H9 (cell line): ENCODE data around the gene ADAMTSL5. TPM values are rescaled to one million over a fixed set of nuclear protein-coding genes. Genes with fewer than 3 reads are reported as not detected.

Source experiments
- DNase-seq: peaks from one replicate; pipeline ENCODE4 v3.0.0-alpha.2; 2017
- H2AFZ ChIP-seq: one replicate; pipeline ENCODE4 v1.6.1; 2013; ENCODE audit warnings: mild to moderate bottlenecking, low read length, control low read depth, moderate library complexity
- H2AK5ac ChIP-seq: 2 replicates; pipeline ENCODE4 v1.6.1; 2013; ENCODE audit warnings: low read length, control low read depth, mixed read lengths; ENCODE audit not compliant: insufficient read length
- H2BK120ac ChIP-seq: one replicate; pipeline ENCODE4 v1.6.1; 2013; ENCODE audit warnings: low read depth, mild to moderate bottlenecking, low read length, control low read depth, inconsistent platforms; ENCODE audit not compliant: poor library complexity, severe bottlenecking
- H2BK12ac ChIP-seq: 2 replicates; pipeline ENCODE4 v1.6.1; 2013; ENCODE audit warnings: low read length, control low read depth, mixed read lengths, low read depth; ENCODE audit not compliant: insufficient read length
- H2BK15ac ChIP-seq: 2 replicates; pipeline ENCODE4 v1.6.1; 2013; ENCODE audit warnings: low read depth, low read length, control low read depth
- H2BK20ac ChIP-seq: one replicate; pipeline ENCODE4 v1.6.1; 2013; ENCODE audit warnings: low read depth, mild to moderate bottlenecking, low read length, control low read depth, inconsistent platforms; ENCODE audit not compliant: poor library complexity, severe bottlenecking
- H2BK5ac ChIP-seq: 2 replicates; pipeline ENCODE4 v1.6.1; 2013; ENCODE audit warnings: low read length, control low read depth, mixed read lengths; ENCODE audit not compliant: insufficient read length
- H3K14ac ChIP-seq: 2 replicates; pipeline ENCODE4 v1.6.1; 2013; ENCODE audit warnings: low read length, control low read depth; ENCODE audit not compliant: insufficient read depth
- H3K18ac ChIP-seq: 2 replicates; pipeline ENCODE4 v1.6.1; 2013; ENCODE audit warnings: low read depth, mild to moderate bottlenecking, mixed read lengths, low read length, control low read depth; ENCODE audit not compliant: insufficient read length
- H3K23ac ChIP-seq: 2 replicates; pipeline ENCODE4 v1.6.1; 2013; ENCODE audit warnings: low read length, control low read depth, mixed read lengths, low read depth; ENCODE audit not compliant: insufficient read length
- H3K23me2 ChIP-seq: 2 replicates; pipeline ENCODE4 v1.6.1; 2013; ENCODE audit warnings: low read depth, mild to moderate bottlenecking, mixed read lengths, low read length, control low read depth; ENCODE audit not compliant: insufficient read length, poor library complexity, severe bottlenecking
- H3K27ac ChIP-seq: 2 replicates; pipeline ENCODE4 v1.5.1; 2013; ENCODE audit warnings: low read length, control low read depth, mixed read lengths, low read depth; ENCODE audit not compliant: insufficient read length
- H3K27me3 ChIP-seq: 2 replicates; pipeline ENCODE4 v1.6.1; 2013; ENCODE audit warnings: low read length, control low read depth, inconsistent platforms; ENCODE audit not compliant: insufficient read depth
- H3K4ac ChIP-seq: 2 replicates; pipeline ENCODE4 v1.6.1; 2013; ENCODE audit warnings: low read depth, mild to moderate bottlenecking, control low read depth, inconsistent platforms, low read length, moderate library complexity
- H3K4me1 ChIP-seq: 2 replicates; pipeline ENCODE4 v1.6.1; 2013; ENCODE audit warnings: low read length, control low read depth, inconsistent platforms; ENCODE audit not compliant: insufficient read depth
- H3K4me2 ChIP-seq: 2 replicates; pipeline ENCODE4 v1.6.1; 2013; ENCODE audit warnings: low read length, control low read depth, mixed read lengths; ENCODE audit not compliant: insufficient read length, insufficient read depth
- H3K56ac ChIP-seq: 2 replicates; pipeline ENCODE4 v1.6.1; 2013; ENCODE audit warnings: low read depth, mild to moderate bottlenecking, mixed read lengths, low read length, control low read depth; ENCODE audit not compliant: insufficient read length
- H3K79me1 ChIP-seq: 2 replicates; pipeline ENCODE4 v1.6.1; 2013; ENCODE audit warnings: low read depth, mild to moderate bottlenecking, moderate library complexity, low read length, control low read depth, inconsistent platforms; ENCODE audit not compliant: insufficient read depth, poor library complexity, severe bottlenecking
- H3K79me2 ChIP-seq: 2 replicates; pipeline ENCODE4 v1.6.1; 2013; ENCODE audit warnings: low read length, control low read depth, inconsistent platforms; ENCODE audit not compliant: insufficient read depth
- H3K9ac ChIP-seq: 2 replicates; pipeline ENCODE4 v1.6.1; 2013; ENCODE audit warnings: low read length, control low read depth, mixed read lengths; ENCODE audit not compliant: insufficient read length; ENCODE audit errors: extremely low read depth
- H3K9me3 ChIP-seq: one replicate; pipeline ENCODE4 v1.6.1; 2013; ENCODE audit warnings: low read depth, low read length, inconsistent platforms; ENCODE audit not compliant: control insufficient read depth
- H3T11ph ChIP-seq: one replicate; pipeline ENCODE4 v1.6.1; 2013; ENCODE audit warnings: mild to moderate bottlenecking, low read length, control low read depth, inconsistent platforms
- H4K20me1 ChIP-seq: one replicate; pipeline ENCODE4 v1.6.1; 2013; ENCODE audit not compliant: control insufficient read depth, insufficient read length, insufficient read depth
- H4K5ac ChIP-seq: 2 replicates; pipeline ENCODE4 v1.6.1; 2013; ENCODE audit warnings: low read depth, mild to moderate bottlenecking, mixed read lengths, low read length, control low read depth; ENCODE audit not compliant: insufficient read length
- H4K8ac ChIP-seq: replicated peaks from 2 replicates; pipeline ENCODE4 v1.6.1; 2013; ENCODE audit warnings: low read length, control low read depth, mixed read lengths, low read depth; ENCODE audit not compliant: insufficient read length
- H4K91ac ChIP-seq: 2 replicates; pipeline ENCODE4 v1.6.1; 2013; ENCODE audit warnings: low read depth, mild to moderate bottlenecking, moderate library complexity, mixed read lengths, low read length, control low read depth; ENCODE audit not compliant: insufficient read length
- H3K27ac Mint-ChIP-seq, 3 experiments: 2 replicates in 2 of 3; 3 replicates in 1 of 3; pipeline ENCODE4 v1.8.0; 2020 to 2021; ENCODE audit warnings: mixed read lengths in 3 of 3, mild to moderate bottlenecking in 1 of 3, moderate library complexity in 1 of 3
- H3K27me3 Mint-ChIP-seq: 2 replicates; pipeline ENCODE4 v1.8.0; 2021; ENCODE audit warnings: low read depth, mild to moderate bottlenecking, moderate library complexity, mixed read lengths
- H3K36me3 Mint-ChIP-seq, 3 experiments: 2 replicates in 2 of 3; 3 replicates in 1 of 3; pipeline ENCODE4 v1.8.0; 2020 to 2021; ENCODE audit warnings: low read depth in 3 of 3, mixed read lengths in 3 of 3; ENCODE audit not compliant: insufficient read depth in 1 of 3
- H3K4me1 Mint-ChIP-seq, 2 experiments: 2 replicates each; pipeline ENCODE4 v1.8.0; 2020; ENCODE audit warnings: mixed read lengths in 2 of 2
- H3K4me3 Mint-ChIP-seq, 2 experiments: 2 replicates in 1 of 2; 3 replicates in 1 of 2; pipeline ENCODE4 v1.8.0; 2020 to 2021; ENCODE audit warnings: mild to moderate bottlenecking in 2 of 2, mixed read lengths in 2 of 2, moderate library complexity in 1 of 2
- H3K9me3 Mint-ChIP-seq, 2 experiments: 2 replicates in 1 of 2; 3 replicates in 1 of 2; pipeline ENCODE4 v1.8.0; 2020; ENCODE audit warnings: mild to moderate bottlenecking in 2 of 2, mixed read lengths in 2 of 2, moderate library complexity in 1 of 2
- WGBS: extraction: QIAGEN DNeasy Blood & Tissue Kit; methylation state at CpG from one replicate; pipeline ENCODE4 v1.1.7; 2013; ENCODE audit warnings: missing lambda C conversion rate, low lambda C conversion rate, mixed read lengths; ENCODE audit not compliant: insufficient read length; ENCODE audit errors: extremely low coverage; 5-methylcytosine and 5-hydroxymethylcytosine counted together
- total RNA-seq: library from RNA; stranded (reverse); gene quantifications from 2 replicates; pipeline ENCODE4 v1.2.1, GENCODE V29; 2021
- TF ChIP-seq, protein P1 (sequence below): fragments of 200-600 bp; sonication (generic); conservative IDR thresholded peaks from 3 replicates; pipeline ENCODE4 v1.8.0; 2021; ENCODE audit warnings: antibody characterized with exemption, mild to moderate bottlenecking

Gene ADAMTSL5
- total RNA-seq, 1 experiment from 2014 or later, result 1.5 TPM

GRCh38 chr19:1466018-1466460 lies 46.8 kb downstream of the ADAMTSL5 start:
- H3K4me1 Mint-ChIP-seq, result peaks cover 2 to 4% of the 10 kb centered on the region in 2 experiments; a peak in 2 of 4 replicates

More at GRCh38 chr19:1466018-1466460, 46.8 kb downstream of the ADAMTSL5 start:
- Histone ChIP-seq H3T11ph (no peak overlapping the region), H4K91ac (no peak overlapping the region), H2AK5ac (no peak overlapping the region), H3K9ac (no peak overlapping the region), H2BK120ac (no peak overlapping the region), H3K79me2 (no peaks in the 10 kb centered on the region), H2BK5ac (no peak overlapping the region), H3K18ac (no peak overlapping the region), H3K27me3 (peaks cover 54% of the 10 kb centered on the region), H3K79me1 (no peaks in the 10 kb centered on the region), H3K4ac (no peak overlapping the region), H2BK15ac (no peak overlapping the region), H2AFZ (no peak overlapping the region), H3K23me2 (peaks cover 9% of the 10 kb centered on the region), H3K4me1 (no peaks in the 10 kb centered on the region), H4K8ac (no peak overlapping the region), H4K5ac (no peak overlapping the region), H3K23ac (no peak overlapping the region), H4K20me1 (no peaks in the 10 kb centered on the region), H3K14ac (no peak overlapping the region), H2BK20ac (no peak overlapping the region), H3K4me2 (peak overlapping the region; percentile 37), H3K27ac (no peak overlapping the region), H3K56ac (no peak overlapping the region), H2BK12ac (no peak overlapping the region), H3K9me3 (no peaks in the 10 kb centered on the region)
- Mint-ChIP-seq H3K9me3 (no peaks in the 10 kb centered on the region), H3K36me3 (no peaks in the 10 kb centered on the region), H3K27ac (no peak overlapping the region), H3K4me3 (no peak overlapping the region), H3K27me3 (peaks cover 74% of the 10 kb centered on the region)
- no CpG with 5 or more reads among the region's 41 CpGs for WGBS
- no peak for DNase-seq
- TF ChIP-seq, protein P1, sequence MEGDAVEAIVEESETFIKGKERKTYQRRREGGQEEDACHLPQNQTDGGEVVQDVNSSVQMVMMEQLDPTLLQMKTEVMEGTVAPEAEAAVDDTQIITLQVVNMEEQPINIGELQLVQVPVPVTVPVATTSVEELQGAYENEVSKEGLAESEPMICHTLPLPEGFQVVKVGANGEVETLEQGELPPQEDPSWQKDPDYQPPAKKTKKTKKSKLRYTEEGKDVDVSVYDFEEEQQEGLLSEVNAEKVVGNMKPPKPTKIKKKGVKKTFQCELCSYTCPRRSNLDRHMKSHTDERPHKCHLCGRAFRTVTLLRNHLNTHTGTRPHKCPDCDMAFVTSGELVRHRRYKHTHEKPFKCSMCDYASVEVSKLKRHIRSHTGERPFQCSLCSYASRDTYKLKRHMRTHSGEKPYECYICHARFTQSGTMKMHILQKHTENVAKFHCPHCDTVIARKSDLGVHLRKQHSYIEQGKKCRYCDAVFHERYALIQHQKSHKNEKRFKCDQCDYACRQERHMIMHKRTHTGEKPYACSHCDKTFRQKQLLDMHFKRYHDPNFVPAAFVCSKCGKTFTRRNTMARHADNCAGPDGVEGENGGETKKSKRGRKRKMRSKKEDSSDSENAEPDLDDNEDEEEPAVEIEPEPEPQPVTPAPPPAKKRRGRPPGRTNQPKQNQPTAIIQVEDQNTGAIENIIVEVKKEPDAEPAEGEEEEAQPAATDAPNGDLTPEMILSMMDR, result peak; percentile 16; the same call in 1 of the 3 replicates
